Muscle layer of duodenum (tissue), 2 donors: Measurements from ENCODE around the gene MTMR12.

Experiments
- H3K27ac ChIP-seq: one replicate; pipeline ENCODE4 v1.7.0; 2013; ENCODE audit warnings: mild to moderate bottlenecking, low read length
- H3K27me3 ChIP-seq: one replicate; pipeline ENCODE4 v1.7.0; 2013; ENCODE audit warnings: low read depth, mild to moderate bottlenecking, control low read depth, low read length
- H3K36me3 ChIP-seq, 2 donors: one replicate each; pipeline ENCODE4 v1.7.0; 2013; ENCODE audit warnings: low read length in 2 of 2, control low read depth in 1 of 2, mild to moderate bottlenecking in 1 of 2; ENCODE audit not compliant: insufficient read depth in 2 of 2, control insufficient read depth in 1 of 2
- H3K4me1 ChIP-seq, 2 donors: one replicate each; pipeline ENCODE4 v1.7.0; 2013; ENCODE audit warnings: low read length in 2 of 2, mild to moderate bottlenecking in 2 of 2, control low read depth in 1 of 2, moderate library complexity in 1 of 2; ENCODE audit not compliant: insufficient read depth in 2 of 2, control insufficient read depth in 1 of 2
- H3K4me3 ChIP-seq, 2 donors: one replicate each; pipeline ENCODE4 v1.7.0; 2013; ENCODE audit warnings: low read length in 2 of 2, low read depth in 1 of 2, mild to moderate bottlenecking in 1 of 2
- H3K9me3 ChIP-seq, 2 donors: one replicate each; pipeline ENCODE4 v1.7.0; 2013; ENCODE audit warnings: low read length in 2 of 2, control low read depth in 1 of 2, mild to moderate bottlenecking in 1 of 2; ENCODE audit not compliant: control insufficient read depth in 1 of 2
- donor health status: healthy.

The MTMR12 gene

DNA sequence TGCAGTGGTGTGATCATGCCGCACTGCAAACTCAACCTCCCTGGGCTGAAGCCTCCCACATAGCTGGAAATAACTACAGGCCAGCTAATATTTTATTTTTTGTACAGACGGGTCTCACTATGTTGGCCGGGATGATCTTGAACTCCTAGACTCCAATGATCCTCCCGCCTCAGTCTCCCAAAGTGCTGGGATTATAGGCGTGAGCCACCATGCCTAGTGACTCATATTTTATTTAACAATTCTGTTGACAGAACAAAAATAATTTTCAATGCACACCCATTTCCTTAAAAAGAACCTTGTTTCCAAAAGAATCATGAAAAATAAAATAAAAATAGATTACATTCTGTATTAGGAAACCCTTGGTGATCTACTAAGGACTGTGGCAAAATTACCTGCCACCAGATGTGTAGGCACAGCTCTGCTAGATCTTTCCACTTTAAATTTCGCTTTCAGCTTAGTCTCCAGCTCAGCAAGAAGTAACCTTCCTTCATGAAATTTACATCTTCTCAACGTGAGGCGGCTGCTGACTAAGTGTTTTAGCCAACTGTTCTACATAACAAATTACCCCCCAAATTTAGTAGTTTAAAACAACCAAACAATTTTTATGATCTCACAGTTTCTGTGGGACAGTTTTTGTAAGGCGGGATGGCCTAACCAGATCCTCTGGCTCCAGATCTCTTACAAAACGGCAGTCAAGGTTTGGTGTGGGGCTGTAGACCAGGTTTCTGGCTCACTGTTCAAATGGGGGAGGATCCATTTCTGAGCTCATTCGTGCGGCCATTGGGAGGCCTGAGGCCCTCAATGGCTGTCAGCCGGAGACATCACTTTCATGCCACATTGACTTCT, 106.0 kb downstream of the MTMR12 start:
- H3K27me3 ChIP-seq = no peaks in the 10 kb centered on the region
- H3K4me3 ChIP-seq = no peak overlapping the region
- peak overlapping the region; percentile 47 for H3K27ac ChIP-seq
- H3K36me3 ChIP-seq = no peaks in the 10 kb centered on the region
- H3K9me3 ChIP-seq = no peaks in the 10 kb centered on the region
- no peaks in the 10 kb centered on the region for H3K4me1 ChIP-seq

DNA sequence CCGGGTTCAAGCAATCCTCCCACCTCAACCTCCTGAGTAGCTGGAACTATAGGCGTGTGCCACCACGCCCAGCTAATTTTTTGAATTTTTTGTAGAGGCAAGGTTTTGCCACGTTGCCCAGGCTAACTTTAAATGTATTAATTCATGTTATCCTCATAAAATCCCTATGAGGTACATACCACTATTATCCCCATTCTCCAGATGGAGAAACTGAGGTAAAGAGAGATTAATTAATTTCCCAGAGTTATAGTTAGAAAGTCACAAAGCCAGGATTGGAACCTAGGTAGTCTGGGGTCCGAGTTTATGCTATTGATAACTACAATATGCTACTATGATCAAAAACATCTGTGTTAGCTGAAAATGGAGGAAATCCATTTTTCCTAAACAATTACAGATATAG, 106.7 kb downstream of the MTMR12 start:
- no peak overlapping the region for H3K27ac ChIP-seq

DNA sequence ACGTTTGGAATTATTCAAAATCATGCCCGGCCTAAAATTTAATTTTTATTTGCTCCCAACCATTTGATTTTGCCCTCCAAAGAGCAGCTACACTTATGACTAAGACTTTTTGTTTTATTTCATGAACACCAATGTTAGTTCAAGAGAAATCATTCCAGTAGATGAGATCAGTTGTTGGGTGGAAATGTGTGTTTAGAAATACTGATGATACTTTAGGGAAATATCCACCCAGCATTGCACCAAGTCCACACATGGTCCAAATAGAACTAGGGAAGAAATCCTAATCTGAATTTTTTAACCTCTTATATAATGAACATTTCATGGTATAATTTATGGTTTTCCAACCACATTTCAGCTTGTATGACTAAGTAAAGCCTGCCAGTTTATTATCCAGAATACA, 110.3 kb downstream of the MTMR12 start:
- Histone ChIP-seq H3K27me3 (no peaks in the 10 kb centered on the region), H3K36me3 (no peaks in the 10 kb centered on the region), H3K9me3 (no peaks in the 10 kb centered on the region), H3K4me1 (no peaks in the 10 kb centered on the region), H3K4me3 (no peak overlapping the region), H3K27ac (no peak overlapping the region)

More for the DNA sequence above, 106.7 kb downstream of the MTMR12 start:
- Histone ChIP-seq H3K4me1 (no peaks in the 10 kb centered on the region), H3K36me3 (no peaks in the 10 kb centered on the region), H3K27me3 (no peaks in the 10 kb centered on the region), H3K4me3 (no peak overlapping the region), H3K9me3 (no peaks in the 10 kb centered on the region)

DNA sequence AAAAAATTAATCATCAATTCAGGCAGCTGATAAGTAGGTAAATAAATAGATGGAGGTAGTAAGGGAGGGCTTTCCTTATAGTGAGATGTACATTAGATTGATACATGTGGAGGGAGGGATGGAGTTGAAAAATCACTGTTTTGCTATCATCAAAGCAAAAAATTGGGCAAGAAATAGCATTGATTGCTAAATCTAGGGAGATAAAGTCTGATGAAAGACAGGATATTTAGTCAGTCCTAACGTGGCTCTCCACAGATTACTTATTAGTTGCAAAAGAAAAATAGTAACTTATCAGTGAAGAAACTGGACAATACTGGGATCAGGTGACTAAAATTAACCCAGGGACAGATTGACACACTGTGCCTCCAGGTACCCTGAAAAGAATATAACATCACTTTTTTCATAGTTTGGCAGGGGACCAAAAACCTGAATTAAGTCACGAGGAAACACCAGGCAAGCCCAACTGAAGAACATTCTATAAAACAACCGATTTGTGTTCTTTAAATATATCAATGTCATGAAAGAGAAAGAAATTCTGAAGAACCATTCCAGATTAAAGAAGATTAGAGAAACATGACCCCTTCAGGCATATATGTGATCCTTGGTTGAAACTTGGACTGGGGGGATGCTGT, 111.5 kb downstream of the MTMR12 start:
- H3K27me3 ChIP-seq = no peaks in the 10 kb centered on the region
- H3K36me3 ChIP-seq = no peaks in the 10 kb centered on the region
- no peaks in the 10 kb centered on the region for H3K4me1 ChIP-seq
- no peak overlapping the region for H3K27ac ChIP-seq
- H3K9me3 ChIP-seq = no peaks in the 10 kb centered on the region
- no peak overlapping the region for H3K4me3 ChIP-seq

DNA sequence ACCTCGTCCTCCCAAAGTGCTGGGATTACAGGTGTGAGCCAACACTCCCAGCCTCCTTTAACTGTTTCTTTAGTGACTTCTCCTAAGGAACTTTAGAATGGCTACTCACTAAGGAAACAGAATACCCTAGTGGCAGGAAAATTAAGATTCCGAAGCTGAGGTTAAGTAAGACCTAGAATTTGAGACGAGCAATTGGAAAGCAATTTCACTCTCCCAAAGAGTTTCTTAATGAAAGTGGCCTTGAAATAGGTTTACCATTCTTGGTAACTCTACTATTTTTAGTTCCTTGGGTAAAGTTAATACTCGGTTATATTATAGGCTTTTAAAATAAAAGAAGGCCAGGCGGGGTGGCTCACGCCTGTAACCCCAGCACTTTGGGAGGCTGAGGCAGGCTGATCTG, 115.7 kb downstream of the MTMR12 start:
- no peaks in the 10 kb centered on the region for H3K36me3 ChIP-seq

DNA sequence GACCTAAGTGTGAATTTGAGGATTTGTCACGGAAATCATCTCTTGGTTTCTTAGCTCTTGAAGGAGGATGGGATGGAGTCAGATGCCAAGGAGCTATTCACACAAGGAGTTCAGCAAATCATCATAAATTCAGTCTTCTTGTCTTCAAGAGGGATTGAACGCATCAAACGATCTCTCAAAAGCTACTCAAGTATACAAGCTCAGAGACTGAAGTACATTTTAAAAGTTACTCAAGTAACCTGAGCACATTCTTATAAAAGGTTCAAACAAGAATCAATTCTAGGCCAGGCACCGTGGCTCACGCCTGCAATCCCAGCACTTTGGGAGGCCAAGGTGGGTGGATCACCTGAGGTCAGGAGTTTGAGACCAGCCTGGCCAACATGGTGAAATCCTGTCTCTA, 117.5 kb downstream of the MTMR12 start:
- Histone ChIP-seq H3K27ac (no peak overlapping the region), H3K4me1 (no peaks in the 10 kb centered on the region), H3K4me3 (no peak overlapping the region), H3K36me3 (no peaks in the 10 kb centered on the region), H3K9me3 (no peaks in the 10 kb centered on the region), H3K27me3 (no peaks in the 10 kb centered on the region)

More for the DNA sequence above, 115.7 kb downstream of the MTMR12 start:
- no peaks in the 10 kb centered on the region for H3K9me3 ChIP-seq
- no peak overlapping the region for H3K27ac ChIP-seq
- H3K27me3 ChIP-seq = no peaks in the 10 kb centered on the region
- H3K4me3 ChIP-seq = no peak overlapping the region
- H3K4me1 ChIP-seq = no peaks in the 10 kb centered on the region

DNA sequence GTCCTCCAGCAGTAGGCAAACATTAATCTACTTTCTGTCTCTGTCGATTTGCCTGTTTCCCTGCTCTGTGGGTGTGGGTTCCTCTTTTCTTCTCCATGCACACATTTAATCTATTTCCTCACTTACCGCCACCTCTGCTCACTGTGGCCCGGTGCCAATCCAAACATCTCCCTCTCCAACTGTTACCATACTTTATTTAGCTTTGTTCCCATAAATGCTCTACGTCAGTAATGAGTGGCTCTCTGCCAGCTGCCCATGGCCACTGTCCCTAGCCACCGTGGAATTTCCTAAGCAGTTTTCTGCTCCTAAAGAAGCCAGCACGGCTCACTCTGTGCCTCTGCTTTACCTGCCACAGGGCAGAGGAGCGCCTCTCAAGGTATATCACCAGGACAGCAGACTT, 119.1 kb downstream of the MTMR12 start:
- H3K4me3 ChIP-seq = peak overlapping the region in 1 of 2 donors; percentile 42
- no peaks in the 10 kb centered on the region for H3K27me3 ChIP-seq
- H3K36me3 ChIP-seq = no peaks in the 10 kb centered on the region
- no peaks in the 10 kb centered on the region for H3K9me3 ChIP-seq
- peak overlapping the region; percentile 37 for H3K27ac ChIP-seq
- no peaks in the 10 kb centered on the region for H3K4me1 ChIP-seq

DNA sequence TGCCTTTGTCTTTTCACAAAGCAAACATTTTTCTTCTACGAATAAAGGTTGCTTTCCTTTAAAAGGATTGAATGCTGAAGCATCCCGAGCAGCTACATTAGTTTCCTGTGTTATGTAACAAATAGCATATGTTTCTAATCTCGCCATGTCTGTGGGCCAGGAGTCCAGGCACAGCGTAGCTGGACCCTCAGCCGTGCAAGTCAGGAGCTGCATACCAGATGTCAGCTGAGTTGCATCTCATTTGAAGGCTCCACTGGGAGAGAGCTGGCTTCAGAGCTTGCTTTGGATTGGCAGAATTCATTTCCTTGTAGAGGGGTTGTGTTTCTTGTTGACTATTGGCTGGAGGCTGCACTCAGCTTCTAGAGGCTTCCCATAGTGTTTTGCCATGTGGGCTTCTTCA, 122.6 kb downstream of the MTMR12 start:
- H3K27me3 ChIP-seq = no peaks in the 10 kb centered on the region
- no peaks in the 10 kb centered on the region for H3K9me3 ChIP-seq
- H3K27ac ChIP-seq = no peak overlapping the region

DNA sequence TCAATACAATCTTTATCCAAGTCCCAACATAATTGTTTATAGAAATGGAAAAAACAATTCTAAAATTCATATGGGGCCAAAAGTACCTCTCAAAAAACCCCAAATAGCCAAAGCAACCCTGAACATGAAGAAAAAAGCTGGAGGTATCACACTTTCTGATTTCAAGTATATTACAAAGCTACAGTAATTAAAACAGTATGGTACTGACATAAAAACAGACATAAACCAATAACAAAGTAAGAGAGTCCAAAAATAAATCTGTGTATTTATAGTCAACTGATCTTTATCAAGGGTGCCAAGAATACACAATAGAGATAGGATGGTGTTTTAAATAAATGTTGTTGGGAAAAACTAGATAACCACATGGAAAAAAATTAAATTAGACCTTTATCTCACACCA, 125.1 kb downstream of the MTMR12 start:
- no peaks in the 10 kb centered on the region for H3K4me1 ChIP-seq
- no peaks in the 10 kb centered on the region for H3K36me3 ChIP-seq
- no peaks in the 10 kb centered on the region for H3K9me3 ChIP-seq
- no peak overlapping the region for H3K4me3 ChIP-seq
- no peak overlapping the region for H3K27ac ChIP-seq
- no peaks in the 10 kb centered on the region for H3K27me3 ChIP-seq

More for the DNA sequence above, 122.6 kb downstream of the MTMR12 start:
- Histone ChIP-seq H3K4me3 (no peak overlapping the region), H3K36me3 (no peaks in the 10 kb centered on the region), H3K4me1 (no peaks in the 10 kb centered on the region)

DNA sequence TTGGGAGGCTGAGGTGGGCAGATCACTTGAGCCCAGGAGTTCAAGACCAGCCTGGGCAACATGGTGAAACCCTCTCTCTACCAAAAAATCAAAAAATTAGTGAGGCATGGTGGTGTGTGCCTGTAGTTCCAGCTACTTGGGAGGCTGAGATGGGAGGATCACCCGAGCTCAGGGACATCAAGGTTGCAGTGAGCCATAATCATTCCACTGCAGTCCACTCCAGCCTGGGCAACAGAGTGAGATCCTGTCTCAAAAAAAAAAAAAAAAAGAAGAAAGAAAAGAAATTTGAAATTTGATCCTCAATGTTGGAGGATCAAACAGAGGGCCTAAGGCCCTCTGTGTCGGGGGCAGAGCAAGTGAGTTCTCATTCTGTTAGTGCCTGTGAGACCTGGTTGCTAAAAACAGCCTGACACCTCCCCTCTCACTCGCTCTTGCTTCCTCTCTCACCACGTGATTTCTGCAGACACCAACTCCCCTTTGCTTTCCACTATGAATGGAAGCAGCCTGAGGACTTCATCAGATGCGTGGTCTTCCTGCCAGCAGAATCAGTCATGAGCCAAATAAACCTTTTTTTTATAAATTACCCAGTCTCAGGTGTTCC, 130.2 kb downstream of the MTMR12 start:
- no peaks in the 10 kb centered on the region for H3K27me3 ChIP-seq
- H3K27ac ChIP-seq = no peak overlapping the region
- H3K36me3 ChIP-seq = no peaks in the 10 kb centered on the region
- H3K9me3 ChIP-seq = no peaks in the 10 kb centered on the region
- no peak overlapping the region for H3K4me3 ChIP-seq
- no peaks in the 10 kb centered on the region for H3K4me1 ChIP-seq
